ENCODE results near the gene GPR137C. TPM values are rescaled to one million over a fixed set of nuclear protein-coding genes. Genes with fewer than 3 reads are reported as not detected.

GPR137C gene
- polyA plus RNA-seq, 1 of the 3 experiments (the other 2 are of a cell fraction), result 0.54 TPM

- CTCF ChIA-PET, result no interaction called here
These were observed 6.1 kb downstream of the GPR137C start for GRCh38 chr14:52558688-52559087.

More at GRCh38 chr14:52558688-52559087, 6.1 kb downstream of the GPR137C start:
- 81% methylated on average over 2 of the region's 2 CpGs for WGBS (ENCODE audit: low lambda C conversion rate)
- no peak overlapping the region for H3K4me2 ChIP-seq
- no peak overlapping the region for H2AFZ ChIP-seq (ENCODE audit: low read depth)
- H3K9me3 ChIP-seq, result no peaks in the 10 kb centered on the region
- peaks cover 0 to 7% of the 10 kb centered on the region in 2 experiments; a peak in 2 of 4 replicates for H3K4me1 ChIP-seq (ENCODE audit: control insufficient read depth in 1 of 2, insufficient read depth in 2 of 2, low read depth in 1 of 2, low read length in 1 of 2)
- H3K36me3 ChIP-seq (replicated peaks in 1 of 2; ENCODE audit: control insufficient read depth in 1 of 2, insufficient read depth in 2 of 2, low read length in 1 of 2), result no peaks in the 10 kb centered on the region
- TF ChIP-seq IRF3 (IDR thresholded peaks at IDR 0.05; ENCODE audit: low read depth, low read length) (no peak), EP300 (IDR thresholded peaks at IDR 0.05; ENCODE audit: borderline replicate concordance in 1 of 2, low read depth in 1 of 2, low read length in 1 of 2) (no peak), USF1 (IDR thresholded peaks at IDR 0.05; ENCODE audit: borderline replicate concordance, low read depth) (no peak), CTCF (IDR thresholded peaks at IDR 0.05) (no peak), JUND (IDR thresholded peaks at IDR 0.05) (no peak), TAF1 (IDR thresholded peaks at IDR 0.05; ENCODE audit: borderline replicate concordance, low read depth, low read length) (no peak), FOXJ3 (CRISPR knock-in tag; IDR thresholded peaks at IDR 0.05) (no peak), POLR2AphosphoS5 (IDR thresholded peaks at IDR 0.05; ENCODE audit: low read depth, low read length) (no peak), CHD2 (IDR thresholded peaks at IDR 0.05; ENCODE audit: low read length, partially characterized antibody) (no peak), USF2 (IDR thresholded peaks at IDR 0.05; ENCODE audit: borderline replicate concordance, low read depth, low read length) (no peak), RAD21 (IDR thresholded peaks at IDR 0.05; ENCODE audit: low read length) (no peak), MXI1 (IDR thresholded peaks at IDR 0.05; ENCODE audit: low read depth, low read length) (no peak), PBX3 (IDR thresholded peaks at IDR 0.05) (no peak), NFIC (IDR thresholded peaks at IDR 0.05; ENCODE audit: borderline replicate concordance) (no peak), YY1 (IDR thresholded peaks at IDR 0.05; ENCODE audit: low read depth) (no peak), FOSL2 (IDR thresholded peaks at IDR 0.05; ENCODE audit: borderline replicate concordance, low read depth) (no peak), SIN3A (IDR thresholded peaks at IDR 0.05; ENCODE audit: borderline replicate concordance, low read depth, low read length) (no peak), NRF1 (IDR thresholded peaks at IDR 0.05; ENCODE audit: low read depth, low read length) (no peak), EZH2phosphoT487 (IDR thresholded peaks at IDR 0.05; ENCODE audit: borderline replicate concordance, low read depth) (no peak)
- no peak for DNase-seq
- H3K79me2 ChIP-seq (ENCODE audit: insufficient read depth), result no peaks in the 10 kb centered on the region
- no peaks in the 10 kb centered on the region for H3K27me3 ChIP-seq (ENCODE audit: insufficient read depth)
- H4K20me1 ChIP-seq (ENCODE audit: insufficient read depth), result no peaks in the 10 kb centered on the region
- no peak overlapping the region for H3K27ac ChIP-seq (ENCODE audit: low read depth in 2 of 2, low read length in 1 of 2)
- H3F3A ChIP-seq (replicated peaks; ENCODE audit: insufficient read depth), result peaks cover 3% of the 10 kb centered on the region
- H3K9me2 ChIP-seq, result no peaks in the 10 kb centered on the region
- no peak overlapping the region for H3K4me3 ChIP-seq (ENCODE audit: low read depth in 2 of 2, low read length in 1 of 2)
- no peak overlapping the region for H3K9ac ChIP-seq
- POLR2A ChIA-PET, result no interaction called here

Data from SK-N-SH (cell line).